ENCODE data around the gene NFASC. TPM values are rescaled to one million over a fixed set of nuclear protein-coding genes. Genes with fewer than 3 reads are reported as not detected.

Gene NFASC
- total and polyA plus RNA-seq, 2 experiments from 2014 or later, result 3.9 to 11.7 TPM

DNA sequence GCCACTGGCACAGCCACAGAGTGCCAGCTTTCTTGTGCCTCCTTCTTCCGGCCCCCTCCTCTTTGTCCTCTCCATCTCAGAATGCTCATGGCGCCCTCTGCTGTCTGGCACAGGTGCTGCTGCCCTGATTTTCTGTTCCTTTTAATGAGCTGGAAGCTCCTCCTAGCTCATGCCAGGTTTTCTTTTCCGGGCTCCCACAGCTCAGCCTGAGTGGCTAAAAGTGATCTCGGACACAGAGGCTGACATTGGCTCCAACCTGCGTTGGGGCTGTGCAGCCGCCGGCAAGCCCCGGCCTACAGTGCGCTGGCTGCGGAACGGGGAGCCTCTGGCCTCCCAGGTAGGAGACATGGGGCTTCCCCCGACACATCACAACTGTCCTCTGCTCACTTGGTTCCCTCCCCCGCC lies 191.0 kb downstream of the NFASC start (continued):
- TF ChIP-seq ZNF462 (CRISPR knock-in tag; IDR thresholded peaks at IDR 0.05) (no peak), EZH2 (IDR thresholded peaks at IDR 0.05; ENCODE audit: low read depth, unreplicated experiment) (no peak)

GRCh38 chr1:205062319-205062718 lies 191.7 kb downstream of the NFASC start:
- Histone ChIP-seq H3K36me3 (ENCODE audit: insufficient read depth) (no peaks in the 10 kb centered on the region), H4K20me1 (replicated peaks; ENCODE audit: insufficient read depth) (no peaks in the 10 kb centered on the region), H3F3A (replicated peaks; ENCODE audit: low read depth) (no peaks in the 10 kb centered on the region), H3K27me3 (ENCODE audit: insufficient read depth) (no peaks in the 10 kb centered on the region), H3K79me2 (replicated peaks; ENCODE audit: insufficient read depth) (no peaks in the 10 kb centered on the region), H3K9me2 (ENCODE audit: insufficient read depth) (no peaks in the 10 kb centered on the region), H3K27ac (ENCODE audit: low read depth) (no peak overlapping the region), H3K4me3 (no peak overlapping the region), H3K4me2 (no peak overlapping the region), H3K4me1 (ENCODE audit: insufficient read depth) (no peaks in the 10 kb centered on the region), H2AFZ (no peak overlapping the region)
- no peaks in the 10 kb centered on the region for H3K36me3 Mint-ChIP-seq (ENCODE audit: low read depth)
- H3K27ac Mint-ChIP-seq, result no peak overlapping the region
- H3K9me3 Mint-ChIP-seq, result no peaks in the 10 kb centered on the region
- no peak overlapping the region for H3K4me3 Mint-ChIP-seq
- no peak for DNase-seq (ENCODE audit: low spot score)
- peaks cover 14% of the 10 kb centered on the region for H3K4me1 Mint-ChIP-seq
- H3K27me3 Mint-ChIP-seq (ENCODE audit: insufficient read depth, low read depth, poor library complexity), result peaks cover 9% of the 10 kb centered on the region
- no peak for ATAC-seq
- TF ChIP-seq REST (IDR thresholded peaks at IDR 0.05; ENCODE audit: unreplicated experiment), result no peak
- TF ChIP-seq JUNB (IDR thresholded peaks at IDR 0.05; ENCODE audit: unreplicated experiment), result no peak
- no peak for TF ChIP-seq ZNF462 (CRISPR knock-in tag; IDR thresholded peaks at IDR 0.05)
- no peak for TF ChIP-seq NANOG (IDR thresholded peaks at IDR 0.05; ENCODE audit: borderline replicate concordance)
- TF ChIP-seq CREB1 (CRISPR knock-in tag; IDR thresholded peaks at IDR 0.05; ENCODE audit: low read depth), result no peak
